Skin of body (tissue), 2 donors: Measurements from ENCODE around the gene MAOA. TPM values are rescaled to one million over a fixed set of nuclear protein-coding genes. Genes with fewer than 3 reads are reported as not detected.

ENCODE experiments used
- DNase-seq: peaks from one replicate; lab custom pipeline; 2025; lab: John Stamatoyannopoulos, UW
- total RNA-seq: library from RNA; depleted of rRNA; stranded (reverse); fragments of >200 nt; gene quantifications from one replicate; pipeline ENCODE4 v1.2.3, GENCODE V29; 2014

The MAOA gene
- total RNA-seq, 1 donor from 2014 or later = 11.6 TPM

GRCh38 chrX:43756076-43756475 lies 100.0 kb downstream of the MAOA start:
- DNase-seq = no peak

- DNase-seq = no peak
Measured at GRCh38 chrX:43758044-43758443, 101.9 kb downstream of the MAOA start.

- no peak for DNase-seq
Measured at GRCh38 chrX:43785930-43786591, 130.0 kb downstream of the MAOA start.

Other genes with a start within 250 kb of the MAOA start
- 2.5 TPM for gene MAOB, start 226.2 kb downstream of the MAOA start, total RNA-seq